Ishikawa (cell line): ENCODE data around the gene CAMTA2.

Experiments
- CEBPB ChIP-seq: IDR thresholded peaks from 2 replicates; pipeline ENCODE4 v1.6.1; 2012
- CREB1 ChIP-seq: IDR thresholded peaks from 2 replicates; pipeline ENCODE4 v1.6.1; 2012; ENCODE audit warnings: low read depth
- EP300 ChIP-seq: IDR thresholded peaks from 2 replicates; pipeline ENCODE4 v1.6.1; 2012; ENCODE audit warnings: borderline replicate concordance
- MAX ChIP-seq: IDR thresholded peaks from 2 replicates; pipeline ENCODE4 v1.6.1; 2012
- RAD21 ChIP-seq: IDR thresholded peaks from 2 replicates; pipeline ENCODE4 v1.6.1; 2012; ENCODE audit warnings: low read depth
- REST ChIP-seq: IDR thresholded peaks from 2 replicates; pipeline ENCODE4 v1.6.1; 2012; ENCODE audit warnings: low read depth, mild to moderate bottlenecking
- TAF1 ChIP-seq: IDR thresholded peaks from 2 replicates; pipeline ENCODE4 v1.6.1; 2012; ENCODE audit warnings: low read depth, mild to moderate bottlenecking
- TCF12 ChIP-seq: IDR thresholded peaks from 2 replicates; pipeline ENCODE4 v1.6.1; 2012; ENCODE audit warnings: low read depth
- USF1 ChIP-seq: IDR thresholded peaks from 2 replicates; pipeline ENCODE4 v1.6.1; 2012

DNA sequence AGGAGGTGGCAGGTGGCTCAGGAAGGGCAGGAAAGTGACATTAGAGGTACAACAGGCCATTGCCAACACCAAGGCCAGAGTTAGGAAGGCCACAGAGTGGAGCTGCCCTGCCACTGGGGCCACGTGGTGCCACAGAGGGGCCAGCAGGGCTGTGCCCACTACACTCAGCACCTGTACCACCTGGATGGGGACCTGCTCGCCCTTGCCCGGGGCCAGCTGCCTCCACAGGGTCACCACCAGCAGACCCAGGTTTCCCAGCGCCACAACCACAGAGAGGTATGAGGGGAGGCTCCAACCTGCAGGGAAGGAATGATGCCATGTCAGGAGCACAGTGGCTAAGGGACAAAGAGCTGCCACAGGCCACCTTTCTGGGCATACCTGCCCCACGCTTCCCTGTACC, 46.6 kb upstream of the CAMTA2 start:
- TF ChIP-seq TAF1 (no peak), CEBPB (no peak), MAX (no peak), EP300 (no peak), USF1 (no peak), REST (no peak), TCF12 (no peak), RAD21 (no peak), CREB1 (no peak)
